Transverse colon (tissue), 4 donors: ENCODE results near the gene SLC38A10. TPM values are rescaled to one million over a fixed set of nuclear protein-coding genes. Genes with fewer than 3 reads are reported as not detected.

Source experiments
- DNase-seq: peaks from one replicate; pipeline ENCODE4 v3.0.0-alpha.2; 2019
- H3K27ac ChIP-seq, 4 donors: fragments of 200-600 bp; sonication (generic); 2 replicates each; pipeline ENCODE4 v1.5.1; 2016 to 2018; ENCODE audit warnings: inconsistent platforms in 4 of 4
- H3K27me3 ChIP-seq: fragments of 200-600 bp; sonication (generic); 2 replicates; pipeline ENCODE4 v1.5.1; 2017; ENCODE audit warnings: inconsistent platforms
- H3K36me3 ChIP-seq, 4 donors: fragments of 200-600 bp; sonication (generic); 2 replicates each; pipeline ENCODE4 v1.5.1; 2017 to 2019; ENCODE audit warnings: inconsistent platforms in 4 of 4
- H3K4me1 ChIP-seq, 4 donors: fragments of 200-600 bp; sonication (generic); 2 replicates each; pipeline ENCODE4 v1.5.1; 2017 to 2020; ENCODE audit warnings: inconsistent platforms in 4 of 4
- H3K4me3 ChIP-seq, 4 donors: fragments of 200-600 bp; sonication (generic); 1 replicate in 1 of 4; 2 replicates in 3 of 4; pipeline versions ENCODE4 v1.5.1 to v1.6.1; 2017 to 2019; ENCODE audit warnings: inconsistent platforms in 4 of 4
- H3K9me3 ChIP-seq, 2 donors: fragments of 200-600 bp; sonication (generic); 2 replicates each; pipeline ENCODE4 v1.5.1; 2017 to 2019; ENCODE audit warnings: inconsistent platforms in 2 of 2
- EP300 ChIP-seq: sonication (generic); formaldehyde crosslinking; IDR thresholded peaks from one replicate; pipeline ENCODE4 v1.6.1; 2017; ENCODE audit warnings: antibody characterized with exemption, low read depth
- POLR2A ChIP-seq: fragments of 450-650 bp; IDR thresholded peaks from one replicate; pipeline ENCODE4 v1.6.1; 2016; ENCODE audit warnings: antibody characterized with exemption, mild to moderate bottlenecking, moderate library complexity
- POLR2AphosphoS5 ChIP-seq, 3 donors: sonication (generic); formaldehyde crosslinking; IDR thresholded peaks; one replicate each; pipeline ENCODE4 v1.6.1; 2016; ENCODE audit warnings: antibody characterized with exemption in 3 of 3
- WGBS, 2 donors: methylation state at CpG; one replicate each; pipeline ENCODE4 v1.1.5; 2018; ENCODE audit warnings: low coverage in 1 of 2; 5-methylcytosine and 5-hydroxymethylcytosine counted together
- in situ Hi-C, 4 donors: fragments of 200-750 bp; cut with MboI; loops; one replicate each; pipeline versions ENCODE4 v1.15.0 to v1.15.1; 2017; ENCODE audit warnings: low sequenced_read_pairs in 3 of 4, low pct_ligation_motif_present in 1 of 4, low pct_unique_long_range_greater_than_20kb in 1 of 4
- intact Hi-C: fragments of 100-400 bp; cut with DNase I; formaldehyde crosslinking; loops from one replicate; pipeline ENCODE4 v1.15.1; 2023; ENCODE audit warnings: low total_unique reads
- total RNA-seq, 4 donors: library from RNA; depleted of rRNA; stranded (reverse); fragments of >200 nt; gene quantifications; one replicate each; pipeline ENCODE4 v1.1.0, GENCODE V29; 2016
- TF ChIP-seq, protein P1 (sequence below), 5 experiments: fragments of 200-600 bp in 3 of 5; fragments of 450-650 bp in 2 of 5; sonication (generic) in 3 of 5; IDR thresholded peaks; 1 replicate in 2 of 5; 2 replicates in 3 of 5; pipeline ENCODE4 v1.5.1; 2016 to 2017; ENCODE audit warnings: antibody characterized with exemption in 5 of 5, inconsistent platforms in 3 of 5, mild to moderate bottlenecking in 2 of 5, moderate library complexity in 1 of 5

Gene SLC38A10
- total RNA-seq, 4 donors from 2014 or later, result 94.9 to 113 (median 98.9) TPM

DNA sequence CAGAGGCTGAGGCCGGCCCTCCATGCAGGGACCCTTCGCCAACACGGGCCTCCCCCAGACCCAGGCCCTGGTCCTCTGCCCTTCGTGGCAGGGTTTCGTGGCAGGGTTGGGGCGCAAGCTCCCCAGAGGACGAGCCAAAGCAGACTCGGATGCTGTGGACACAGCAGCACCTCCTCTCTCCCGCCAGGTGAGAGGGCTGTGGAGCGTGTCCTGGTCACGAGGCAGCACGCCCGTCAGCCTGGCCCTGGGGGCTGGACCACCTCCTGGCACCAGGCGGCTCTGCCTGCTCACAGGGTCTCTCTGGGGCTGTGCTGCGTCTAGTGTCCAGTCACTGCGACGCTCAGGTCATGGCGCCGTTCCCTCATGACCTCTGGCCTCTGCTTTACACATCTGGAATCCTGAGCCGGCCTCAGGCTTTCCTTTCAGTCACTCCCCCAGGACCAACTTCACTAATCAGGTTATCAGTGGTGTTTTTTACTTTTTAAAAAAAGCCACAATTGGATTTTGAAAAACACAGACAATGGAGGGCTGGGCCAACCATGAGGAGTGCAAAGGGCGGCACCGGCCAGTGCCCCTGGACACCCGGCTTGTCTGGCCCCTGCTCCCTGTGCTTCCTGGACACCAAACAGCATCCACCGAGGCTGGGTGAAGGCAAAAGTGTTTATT is 50.6 kb downstream of the SLC38A10 start:
- Histone ChIP-seq H3K9me3 (no peaks in the 10 kb centered on the region), H3K36me3 (no peaks in the 10 kb centered on the region), H3K27ac (no peak overlapping the region), H3K4me3 (no peak overlapping the region), H3K4me1 (peaks cover 7 to 14% (median 12%) of the 10 kb centered on the region in 4 donors), H3K27me3 (no peaks in the 10 kb centered on the region)
- DNase-seq, result no peak
- TF ChIP-seq POLR2AphosphoS5 (IDR thresholded peaks at IDR 0.05) (no peak), POLR2A (no peak), EP300 (no peak)
- TF ChIP-seq, protein P1, sequence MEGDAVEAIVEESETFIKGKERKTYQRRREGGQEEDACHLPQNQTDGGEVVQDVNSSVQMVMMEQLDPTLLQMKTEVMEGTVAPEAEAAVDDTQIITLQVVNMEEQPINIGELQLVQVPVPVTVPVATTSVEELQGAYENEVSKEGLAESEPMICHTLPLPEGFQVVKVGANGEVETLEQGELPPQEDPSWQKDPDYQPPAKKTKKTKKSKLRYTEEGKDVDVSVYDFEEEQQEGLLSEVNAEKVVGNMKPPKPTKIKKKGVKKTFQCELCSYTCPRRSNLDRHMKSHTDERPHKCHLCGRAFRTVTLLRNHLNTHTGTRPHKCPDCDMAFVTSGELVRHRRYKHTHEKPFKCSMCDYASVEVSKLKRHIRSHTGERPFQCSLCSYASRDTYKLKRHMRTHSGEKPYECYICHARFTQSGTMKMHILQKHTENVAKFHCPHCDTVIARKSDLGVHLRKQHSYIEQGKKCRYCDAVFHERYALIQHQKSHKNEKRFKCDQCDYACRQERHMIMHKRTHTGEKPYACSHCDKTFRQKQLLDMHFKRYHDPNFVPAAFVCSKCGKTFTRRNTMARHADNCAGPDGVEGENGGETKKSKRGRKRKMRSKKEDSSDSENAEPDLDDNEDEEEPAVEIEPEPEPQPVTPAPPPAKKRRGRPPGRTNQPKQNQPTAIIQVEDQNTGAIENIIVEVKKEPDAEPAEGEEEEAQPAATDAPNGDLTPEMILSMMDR (IDR thresholded peaks at IDR 0.05), result no peak
- intact Hi-C loops, result loop anchor here (5.0 kb wide), 2 partner anchors 102 to 252 kb away; partner anchors contain the start of gene CHMP6
- 67% methylated on average over 24 of the region's 24 CpGs; no CpG with 5 or more reads in 1 of the 2 donors for WGBS, 2 donors
- in situ Hi-C loops, result no loop called here

DNA sequence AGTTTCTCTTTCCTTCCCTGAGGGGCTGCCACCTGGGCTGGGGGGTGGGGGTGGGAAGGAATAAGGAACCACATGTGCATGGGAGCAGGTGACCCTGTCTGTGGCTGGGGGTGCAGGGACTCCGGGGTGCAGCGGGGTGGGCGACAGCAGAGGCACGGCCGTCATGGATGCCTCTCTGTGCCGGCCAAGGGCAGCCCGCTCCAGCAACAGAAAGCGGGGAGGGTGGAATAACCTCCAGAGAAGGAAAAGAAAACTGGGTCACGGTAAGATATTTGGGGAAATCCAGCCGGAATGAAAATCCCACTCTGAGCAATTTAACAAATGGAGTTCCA is 51.8 kb downstream of the SLC38A10 start:
- in situ Hi-C loops (no loop called here), intact Hi-C loops (loop anchor here (5.0 kb wide), 2 partner anchors 101 to 251 kb away; partner anchors contain the start of gene CHMP6)
- TF ChIP-seq EP300, result no peak
- TF ChIP-seq, protein P1 (IDR thresholded peaks at IDR 0.05), result no peak
- peaks cover 7 to 15% (median 12%) of the 10 kb centered on the region in 4 donors for H3K4me1 ChIP-seq
- no peak overlapping the region for H3K4me3 ChIP-seq
- H3K27ac ChIP-seq, result no peak overlapping the region
- H3K27me3 ChIP-seq, result no peaks in the 10 kb centered on the region
- no peaks in the 10 kb centered on the region for H3K36me3 ChIP-seq
- whole genome bisulfite sequencing, 2 donors, result 72 to 83% methylated on average over 7 to 10 of the region's 10 CpGs
- DNase-seq, result no peak
- no peaks in the 10 kb centered on the region for H3K9me3 ChIP-seq

DNA sequence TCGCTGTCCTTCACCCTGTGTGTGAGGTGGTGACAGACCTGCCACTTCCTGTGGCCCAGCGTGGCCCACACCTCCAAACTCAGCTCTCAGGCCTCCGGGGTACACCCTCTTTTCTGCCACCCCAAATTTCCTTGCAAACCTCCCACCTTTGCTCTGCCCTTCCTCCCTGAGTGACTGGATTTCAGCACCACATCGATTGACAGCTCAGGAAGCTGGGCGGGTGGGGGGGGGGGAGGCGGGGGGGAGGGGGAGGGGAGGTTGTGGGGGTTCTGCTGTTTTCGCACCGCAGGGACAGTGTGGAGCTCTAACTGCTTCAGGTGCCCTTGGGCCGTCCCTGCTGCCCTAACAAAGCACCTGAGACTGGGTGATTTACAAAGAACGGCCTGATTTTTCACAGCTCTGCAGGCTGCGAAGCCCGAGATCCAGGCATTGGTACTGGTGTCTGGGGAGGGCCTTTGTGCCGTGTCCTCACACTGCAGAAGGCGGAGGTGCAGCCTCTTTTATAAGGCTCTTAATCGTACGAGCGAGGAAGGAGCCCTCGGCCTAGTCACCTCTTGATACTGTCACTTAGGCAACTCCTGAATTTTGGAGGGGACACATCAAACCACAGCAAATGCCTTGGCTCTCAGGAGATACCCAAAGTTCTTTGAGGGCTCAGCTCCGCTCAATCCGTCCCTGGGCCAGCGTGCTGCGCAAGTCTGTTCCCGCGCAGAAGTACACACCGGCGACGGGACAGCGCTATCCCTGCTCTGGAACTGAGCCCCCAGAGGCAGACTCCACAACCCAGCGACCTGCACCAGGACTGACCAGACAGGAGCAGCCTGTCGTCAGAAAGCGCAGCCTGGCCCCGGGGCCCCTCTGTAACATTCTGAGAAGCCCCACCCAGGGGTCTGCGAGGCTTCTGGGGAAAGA is 52.4 kb downstream of the SLC38A10 start:
- H3K4me3 ChIP-seq, result no peak overlapping the region
- in situ Hi-C loops (no loop called here), intact Hi-C loops (loop anchor here (5.0 kb wide), 2 partner anchors 100 to 250 kb away; partner anchors contain the start of gene CHMP6)
- H3K9me3 ChIP-seq, result no peaks in the 10 kb centered on the region
- no peaks in the 10 kb centered on the region for H3K36me3 ChIP-seq
- no peak overlapping the region for H3K27ac ChIP-seq
- H3K27me3 ChIP-seq, result no peaks in the 10 kb centered on the region
- 83 to 87% methylated on average over 1 to 32 of the region's 33 CpGs for WGBS, 2 donors
- DNase-seq, result no peak
- no peak for TF ChIP-seq POLR2AphosphoS5 (IDR thresholded peaks at IDR 0.05)
- TF ChIP-seq, protein P1 (IDR thresholded peaks at IDR 0.05), result no peak
- TF ChIP-seq EP300, result no peak
- no peak for TF ChIP-seq POLR2A
- H3K4me1 ChIP-seq, result peaks cover 12 to 21% (median 18%) of the 10 kb centered on the region in 4 donors
